OCI-LY3 (cell line): ENCODE data around the gene RHOBTB3.

ENCODE experiments used
- H2AFZ ChIP-seq: fragments of 200-600, 300-600 bp; shearing (Covaris generic); 2 replicates; pipeline ENCODE4 v1.6.0; 2014; ENCODE audit warnings: antibody characterized with exemption, low read depth, low read length
- H3K27ac ChIP-seq: fragments of 200-600, 300-600 bp; sonication (generic); 2 replicates; pipeline ENCODE4 v1.5.1; 2014; ENCODE audit warnings: mild to moderate bottlenecking, low read length, moderate library complexity, mixed read lengths
- H3K27me3 ChIP-seq: fragments of 200-600, 300-600 bp; sonication (generic); 2 replicates; pipeline ENCODE4 v1.6.1; 2014; ENCODE audit warnings: low read depth, low read length, mixed read lengths
- H3K36me3 ChIP-seq: fragments of 200-600, 300-600 bp; sonication (generic); replicated peaks from 2 replicates; pipeline ENCODE3; 2014; ENCODE audit warnings: low read depth, low read length, mixed read lengths
- H3K4me1 ChIP-seq: fragments of 300-600, 200-600 bp; sonication (generic); 2 replicates; pipeline ENCODE4 v1.6.1; 2014; ENCODE audit warnings: low read length, mixed read lengths
- H3K4me2 ChIP-seq: fragments of 200-600, 300-600 bp; sonication (generic); 2 replicates; pipeline ENCODE4 v1.6.1; 2014; ENCODE audit warnings: low read length, mixed read lengths
- H3K4me3 ChIP-seq: fragments of 300-600, 200-600 bp; sonication (generic); 2 replicates; pipeline ENCODE4 v1.5.1; 2014; ENCODE audit warnings: antibody characterized with exemption, mild to moderate bottlenecking, low read length, moderate library complexity
- H3K79me2 ChIP-seq: fragments of 300-600, 200-600 bp; shearing (Covaris generic); 2 replicates; pipeline ENCODE4 v1.6.1; 2014; ENCODE audit warnings: mild to moderate bottlenecking, low read length, mixed read lengths
- H3K9ac ChIP-seq: fragments of 300-600, 200-600 bp; shearing (Covaris generic); 2 replicates; pipeline ENCODE4 v1.6.0; 2014; ENCODE audit warnings: mild to moderate bottlenecking, low read length, moderate library complexity
- H3K9me3 ChIP-seq: fragments of 200-600, 300-600 bp; shearing (Covaris generic); 2 replicates; pipeline ENCODE4 v1.6.1; 2014; ENCODE audit warnings: low read length, mixed read lengths; ENCODE audit not compliant: insufficient read depth
- H4K20me1 ChIP-seq: fragments of 200-600, 300-600 bp; sonication (generic); 2 replicates; pipeline ENCODE4 v1.6.1; 2016; ENCODE audit warnings: low read length, mixed read lengths; ENCODE audit not compliant: insufficient read depth
- CTCF ChIP-seq: fragments of 200-600, 300-600 bp; sonication (generic); IDR thresholded peaks from 2 replicates; pipeline ENCODE4 v1.5.1; 2014; ENCODE audit warnings: antibody characterized with exemption, low read length, low read depth
- EZH2phosphoT487 ChIP-seq: fragments of 200-600 bp; shearing (Covaris generic); IDR thresholded peaks from 2 replicates; pipeline ENCODE4 v1.6.1; 2018; ENCODE audit warnings: antibody characterized with exemption, mixed run types, low read depth

RHOBTB3 gene

DNA sequence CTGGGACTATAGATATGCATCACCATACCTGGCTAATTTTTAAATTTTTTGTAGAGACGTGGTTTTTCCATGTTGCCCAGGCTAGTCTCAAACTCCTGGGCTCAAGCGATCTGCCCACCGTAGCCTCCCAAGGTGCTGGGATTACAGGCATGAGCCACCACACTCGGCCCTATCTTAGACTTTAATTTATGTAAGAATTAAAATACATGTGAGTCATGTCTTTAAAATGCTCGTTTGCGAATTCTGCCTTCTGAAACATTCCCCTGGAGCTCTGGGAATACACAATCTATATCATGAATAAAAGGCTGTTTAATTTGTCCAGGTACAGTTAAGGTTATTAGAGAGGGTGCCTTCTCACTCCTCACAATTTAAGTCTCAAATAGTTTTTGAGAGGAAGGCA lies 32.8 kb downstream of the RHOBTB3 start:
- Histone ChIP-seq H4K20me1 (no peaks in the 10 kb centered on the region), H3K4me1 (peaks cover 36% of the 10 kb centered on the region), H3K4me2 (no peak overlapping the region), H3K36me3 (no peaks in the 10 kb centered on the region), H3K9me3 (no peaks in the 10 kb centered on the region), H3K79me2 (no peaks in the 10 kb centered on the region), H3K27me3 (no peaks in the 10 kb centered on the region), H3K9ac (no peak overlapping the region), H2AFZ (no peak overlapping the region), H3K27ac (no peak overlapping the region), H3K4me3 (no peak overlapping the region)
- TF ChIP-seq CTCF (no peak), EZH2phosphoT487 (no peak)

DNA sequence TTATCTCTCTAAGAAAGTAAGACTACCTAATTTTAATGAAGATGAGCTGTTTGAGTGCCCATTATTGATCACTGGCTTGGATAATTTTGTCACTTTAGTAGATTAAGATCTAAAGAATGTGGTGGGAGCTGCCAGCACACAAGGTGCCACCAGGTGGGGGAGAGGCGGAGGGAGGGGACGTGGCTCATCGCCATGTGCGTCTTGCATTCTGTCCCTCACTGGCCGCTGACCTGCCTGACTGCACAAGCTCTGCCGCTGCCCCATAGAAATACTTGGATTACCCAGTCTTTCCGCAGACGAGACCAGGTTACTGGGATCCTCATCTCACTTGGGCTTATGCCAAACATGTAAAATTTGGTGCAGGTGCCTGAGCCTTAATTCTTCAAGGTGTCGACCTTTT lies 37.6 kb downstream of the RHOBTB3 start:
- no peak overlapping the region for H3K27ac ChIP-seq
- TF ChIP-seq CTCF = no peak
- TF ChIP-seq EZH2phosphoT487 = no peak
- no peak overlapping the region for H3K9ac ChIP-seq
- no peak overlapping the region for H3K4me3 ChIP-seq
- H3K36me3 ChIP-seq = no peaks in the 10 kb centered on the region
- no peaks in the 10 kb centered on the region for H3K9me3 ChIP-seq
- H3K79me2 ChIP-seq = no peaks in the 10 kb centered on the region
- no peaks in the 10 kb centered on the region for H4K20me1 ChIP-seq
- H2AFZ ChIP-seq = no peak overlapping the region
- no peaks in the 10 kb centered on the region for H3K4me1 ChIP-seq
- no peaks in the 10 kb centered on the region for H3K27me3 ChIP-seq
- H3K4me2 ChIP-seq = no peak overlapping the region

GRCh38 chr5:95770830-95771708 lies 39.9 kb downstream of the RHOBTB3 start:
- Histone ChIP-seq H2AFZ (no peak overlapping the region), H3K36me3 (no peaks in the 10 kb centered on the region), H3K9ac (no peak overlapping the region), H3K79me2 (no peaks in the 10 kb centered on the region), H3K27ac (no peak overlapping the region), H3K4me3 (no peak overlapping the region), H3K4me1 (no peaks in the 10 kb centered on the region), H4K20me1 (no peaks in the 10 kb centered on the region), H3K4me2 (no peak overlapping the region), H3K9me3 (no peaks in the 10 kb centered on the region), H3K27me3 (no peaks in the 10 kb centered on the region)
- TF ChIP-seq CTCF (no peak), EZH2phosphoT487 (no peak)

GRCh38 chr5:95771892-95772291 lies 40.8 kb downstream of the RHOBTB3 start:
- no peak overlapping the region for H3K9ac ChIP-seq
- TF ChIP-seq EZH2phosphoT487 = no peak
- TF ChIP-seq CTCF = no peak
- no peak overlapping the region for H3K27ac ChIP-seq
- H3K9me3 ChIP-seq = no peaks in the 10 kb centered on the region
- no peak overlapping the region for H2AFZ ChIP-seq
- H4K20me1 ChIP-seq = no peaks in the 10 kb centered on the region
- no peaks in the 10 kb centered on the region for H3K4me1 ChIP-seq
- H3K27me3 ChIP-seq = no peaks in the 10 kb centered on the region
- H3K79me2 ChIP-seq = no peaks in the 10 kb centered on the region
- no peak overlapping the region for H3K4me3 ChIP-seq
- H3K4me2 ChIP-seq = no peak overlapping the region
- no peaks in the 10 kb centered on the region for H3K36me3 ChIP-seq
